Panc1 (cell line): ENCODE data around the gene SHISA9.

ENCODE experiments used
- CTCF ChIP-seq: fragments of 450-650 bp; IDR thresholded peaks from 2 replicates; pipeline ENCODE4 v1.5.1; 2017; ENCODE audit warnings: mild to moderate bottlenecking
- POLR2AphosphoS5 ChIP-seq: IDR thresholded peaks from 2 replicates; pipeline ENCODE4 v1.6.1; 2012; ENCODE audit warnings: mild to moderate bottlenecking, low read depth, low read length, moderate library complexity
- REST ChIP-seq, 2 experiments: IDR thresholded peaks; 2 replicates each; pipeline ENCODE4 v1.6.1; 2011 to 2012; ENCODE audit warnings: low read depth in 2 of 2, control low read depth in 1 of 2, low read length in 1 of 2, mild to moderate bottlenecking in 1 of 2, moderate library complexity in 1 of 2; ENCODE audit not compliant: insufficient read depth in 1 of 2
- SIN3A ChIP-seq: IDR thresholded peaks from 2 replicates; pipeline ENCODE4 v1.6.1; 2012; ENCODE audit warnings: low read depth, mild to moderate bottlenecking, low read length, moderate library complexity, borderline replicate concordance; ENCODE audit not compliant: insufficient read depth

- TF ChIP-seq CTCF (no peak), POLR2AphosphoS5 (no peak), SIN3A (no peak), REST (IDR thresholded peaks at IDR 0.05; ENCODE audit: insufficient read depth in 1 of 2, low read depth in 2 of 2, low read length in 1 of 2) (no peak)
These were observed 22.4 kb upstream of the SHISA9 start for GRCh38 chr16:12878973-12879372.
